ENCODE measurements around the gene FAM168A. TPM values are rescaled to one million over a fixed set of nuclear protein-coding genes. Genes with fewer than 3 reads are reported as not detected.

The FAM168A gene
- total and polyA plus RNA-seq, 2 experiments from 2014 or later, result 6.3 to 24.5 TPM

- Histone ChIP-seq H3K4me3 (no peak overlapping the region), H3K4me1 (ENCODE audit: insufficient read depth) (no peaks in the 10 kb centered on the region), H3K9me2 (replicated peaks; ENCODE audit: insufficient read depth) (no peaks in the 10 kb centered on the region), H3K4me2 (no peak overlapping the region), H3K79me2 (no peaks in the 10 kb centered on the region), H4K20me1 (ENCODE audit: insufficient read depth, poor library complexity, severe bottlenecking) (no peaks in the 10 kb centered on the region), H3K27me3 (no peaks in the 10 kb centered on the region), H3K9me3 (ENCODE audit: low read depth) (no peaks in the 10 kb centered on the region), H2AFZ (no peak overlapping the region), H3K27ac (no peak overlapping the region), H3K36me3 (replicated peaks; ENCODE audit: insufficient read depth, low read depth) (no peaks in the 10 kb centered on the region)
- 91% methylated on average over 4 of the region's 4 CpGs for WGBS (ENCODE audit: low lambda C conversion rate, missing lambda C conversion rate)
- no peak for TF ChIP-seq CTCF (IDR thresholded peaks at IDR 0.05; ENCODE audit: poor library complexity)
- no peak for TF ChIP-seq EZH2phosphoT487 (IDR thresholded peaks at IDR 0.05; ENCODE audit: low read depth, severe bottlenecking, unreplicated experiment)
- TF ChIP-seq EZH2 (IDR thresholded peaks at IDR 0.05; ENCODE audit: borderline replicate concordance), result no peak
- no peak for DNase-seq (ENCODE audit: low spot score)
Measured at GRCh38 chr11:73399636-73400035, 198.3 kb downstream of the FAM168A start.

GRCh38 chr11:73399159-73399590, 198.7 kb downstream of the FAM168A start:
- Histone ChIP-seq H3K4me1 (ENCODE audit: insufficient read depth) (no peaks in the 10 kb centered on the region), H3K4me2 (no peak overlapping the region), H3K9me3 (ENCODE audit: low read depth) (no peaks in the 10 kb centered on the region), H3K79me2 (no peaks in the 10 kb centered on the region), H4K20me1 (ENCODE audit: insufficient read depth, poor library complexity, severe bottlenecking) (no peaks in the 10 kb centered on the region), H3K9me2 (replicated peaks; ENCODE audit: insufficient read depth) (no peaks in the 10 kb centered on the region), H3K27ac (no peak overlapping the region), H3K36me3 (replicated peaks; ENCODE audit: insufficient read depth, low read depth) (no peaks in the 10 kb centered on the region), H2AFZ (no peak overlapping the region), H3K27me3 (no peaks in the 10 kb centered on the region), H3K4me3 (no peak overlapping the region)
- DNase-seq (ENCODE audit: low spot score), result no peak
- 69% methylated on average over 6 of the region's 6 CpGs for WGBS (ENCODE audit: low lambda C conversion rate, missing lambda C conversion rate)
- TF ChIP-seq EZH2phosphoT487 (IDR thresholded peaks at IDR 0.05; ENCODE audit: low read depth, severe bottlenecking, unreplicated experiment) (no peak), CTCF (IDR thresholded peaks at IDR 0.05; ENCODE audit: poor library complexity) (no peak)

- H3K9me2 ChIP-seq (replicated peaks; ENCODE audit: insufficient read depth), result no peaks in the 10 kb centered on the region
- TF ChIP-seq CTCF (IDR thresholded peaks at IDR 0.05; ENCODE audit: poor library complexity) (no peak), EZH2phosphoT487 (IDR thresholded peaks at IDR 0.05; ENCODE audit: low read depth, severe bottlenecking, unreplicated experiment) (no peak), EZH2 (IDR thresholded peaks at IDR 0.05; ENCODE audit: borderline replicate concordance) (no peak)
- no peaks in the 10 kb centered on the region for H3K36me3 ChIP-seq (replicated peaks; ENCODE audit: insufficient read depth, low read depth)
- no peaks in the 10 kb centered on the region for H4K20me1 ChIP-seq (ENCODE audit: insufficient read depth, poor library complexity, severe bottlenecking)
- H3K27me3 ChIP-seq, result no peaks in the 10 kb centered on the region
- H3K4me2 ChIP-seq, result no peak overlapping the region
- H3K79me2 ChIP-seq, result no peaks in the 10 kb centered on the region
- DNase-seq (ENCODE audit: low spot score), result no peak
- WGBS (ENCODE audit: low lambda C conversion rate, missing lambda C conversion rate), result 94% methylated on average over 2 of the region's 2 CpGs
- H2AFZ ChIP-seq, result no peak overlapping the region
- no peak overlapping the region for H3K4me3 ChIP-seq
- no peaks in the 10 kb centered on the region for H3K9me3 ChIP-seq (ENCODE audit: low read depth)
- H3K27ac ChIP-seq, result no peak overlapping the region
- H3K4me1 ChIP-seq (ENCODE audit: insufficient read depth), result no peaks in the 10 kb centered on the region
Measured at GRCh38 chr11:73398721-73399120, 199.2 kb downstream of the FAM168A start.

- no peaks in the 10 kb centered on the region for H3K36me3 ChIP-seq (replicated peaks; ENCODE audit: insufficient read depth, low read depth)
- H2AFZ ChIP-seq, result no peak overlapping the region
- no peak overlapping the region for H3K4me3 ChIP-seq
- H3K27ac ChIP-seq, result no peak overlapping the region
- H3K9me3 ChIP-seq (ENCODE audit: low read depth), result no peaks in the 10 kb centered on the region
- H3K4me2 ChIP-seq, result no peak overlapping the region
- H3K27me3 ChIP-seq, result no peaks in the 10 kb centered on the region
- WGBS (ENCODE audit: low lambda C conversion rate, missing lambda C conversion rate), result 90% methylated on average over 5 of the region's 5 CpGs
- no peak for DNase-seq (ENCODE audit: low spot score)
- no peaks in the 10 kb centered on the region for H3K9me2 ChIP-seq (replicated peaks; ENCODE audit: insufficient read depth)
- no peaks in the 10 kb centered on the region for H4K20me1 ChIP-seq (ENCODE audit: insufficient read depth, poor library complexity, severe bottlenecking)
- H3K4me1 ChIP-seq (ENCODE audit: insufficient read depth), result no peaks in the 10 kb centered on the region
- TF ChIP-seq CTCF (IDR thresholded peaks at IDR 0.05; ENCODE audit: poor library complexity), result no peak
- no peak for TF ChIP-seq EZH2phosphoT487 (IDR thresholded peaks at IDR 0.05; ENCODE audit: low read depth, severe bottlenecking, unreplicated experiment)
- no peak for TF ChIP-seq EZH2 (IDR thresholded peaks at IDR 0.05; ENCODE audit: borderline replicate concordance)
- H3K79me2 ChIP-seq, result no peaks in the 10 kb centered on the region
Measured at GRCh38 chr11:73398132-73398526, 199.8 kb downstream of the FAM168A start.
